ENCODE measurements around the gene CADPS. TPM values are rescaled to one million over a fixed set of nuclear protein-coding genes. Genes with fewer than 3 reads are reported as not detected.

The CADPS gene
- total and polyA plus RNA-seq, 10 donors = 0.16 to 3.6 (median 0.40) TPM

GRCh38 chr3:62873451-62873760 is 1.8 kb downstream of the CADPS start:
- Histone ChIP-seq H3K27ac (no peak overlapping the region), H3K27me3 (replicated peaks in 1 of 7) (peaks cover 3 to 67% (median 37%) of the 10 kb centered on the region in 7 donors), H3K4me1 (peaks cover 0 to 18% (median 12%) of the 10 kb centered on the region in 6 donors), H3K4me3 (peak overlapping the region in 5 of 8 donors; percentile 23 to 63 (median 36)), H3K36me3 (no peaks in the 10 kb centered on the region), H3K9me3 (peaks cover 0 to 8% (median 0%) of the 10 kb centered on the region in 8 donors)
- WGBS, 5 donors = 10 to 23% (median 17%) methylated on average over 4 of the region's 4 CpGs
- intact Hi-C loops (cut with DNase I; ENCODE audit: low total_unique reads) = no loop called here
- TF ChIP-seq POLR2A (IDR thresholded peaks at IDR 0.05) = no peak
- no peak for TF ChIP-seq POLR2AphosphoS5 (IDR thresholded peaks at IDR 0.05)
- TF ChIP-seq, protein P1, sequence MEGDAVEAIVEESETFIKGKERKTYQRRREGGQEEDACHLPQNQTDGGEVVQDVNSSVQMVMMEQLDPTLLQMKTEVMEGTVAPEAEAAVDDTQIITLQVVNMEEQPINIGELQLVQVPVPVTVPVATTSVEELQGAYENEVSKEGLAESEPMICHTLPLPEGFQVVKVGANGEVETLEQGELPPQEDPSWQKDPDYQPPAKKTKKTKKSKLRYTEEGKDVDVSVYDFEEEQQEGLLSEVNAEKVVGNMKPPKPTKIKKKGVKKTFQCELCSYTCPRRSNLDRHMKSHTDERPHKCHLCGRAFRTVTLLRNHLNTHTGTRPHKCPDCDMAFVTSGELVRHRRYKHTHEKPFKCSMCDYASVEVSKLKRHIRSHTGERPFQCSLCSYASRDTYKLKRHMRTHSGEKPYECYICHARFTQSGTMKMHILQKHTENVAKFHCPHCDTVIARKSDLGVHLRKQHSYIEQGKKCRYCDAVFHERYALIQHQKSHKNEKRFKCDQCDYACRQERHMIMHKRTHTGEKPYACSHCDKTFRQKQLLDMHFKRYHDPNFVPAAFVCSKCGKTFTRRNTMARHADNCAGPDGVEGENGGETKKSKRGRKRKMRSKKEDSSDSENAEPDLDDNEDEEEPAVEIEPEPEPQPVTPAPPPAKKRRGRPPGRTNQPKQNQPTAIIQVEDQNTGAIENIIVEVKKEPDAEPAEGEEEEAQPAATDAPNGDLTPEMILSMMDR (IDR thresholded peaks at IDR 0.05 in 8 of 11, conservative IDR thresholded peaks at IDR 0.05 in 3 of 11) = no peak
- DNase-seq = no peak

DNA sequence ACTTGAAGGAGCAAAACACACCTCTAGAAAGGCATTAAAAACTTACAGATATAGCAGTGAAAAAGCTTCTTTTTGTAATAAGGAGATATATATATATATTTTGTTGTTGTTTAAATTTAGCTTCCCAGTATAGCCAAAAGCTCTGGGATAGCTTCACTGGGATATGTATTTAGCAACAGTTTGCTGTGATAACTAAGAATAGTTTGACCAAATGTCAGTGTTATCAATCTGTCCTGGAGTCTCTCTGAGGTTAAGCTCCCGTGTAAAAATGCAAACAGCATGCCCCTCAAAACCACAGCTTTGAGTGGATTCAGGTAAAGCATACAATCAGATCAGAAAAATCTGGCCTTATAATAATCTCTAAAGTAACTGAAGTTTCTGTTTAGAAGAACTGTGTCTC is 2.9 kb downstream of the CADPS start:
- 24 to 49% (median 34%) methylated on average over 1 of the region's 1 CpG for WGBS, 5 donors
- Histone ChIP-seq H3K27ac (no peak overlapping the region), H3K9me3 (peaks cover 0 to 8% (median 0%) of the 10 kb centered on the region in 8 donors), H3K27me3 (replicated peaks in 1 of 7) (peaks cover 3 to 56% (median 37%) of the 10 kb centered on the region in 7 donors), H3K36me3 (no peaks in the 10 kb centered on the region), H3K4me3 (no peak overlapping the region), H3K4me1 (peaks cover 0 to 18% (median 12%) of the 10 kb centered on the region in 6 donors)
- intact Hi-C loops (cut with DNase I; ENCODE audit: low total_unique reads) = no loop called here
- DNase-seq = no peak
- TF ChIP-seq POLR2AphosphoS5 (IDR thresholded peaks at IDR 0.05) (no peak), POLR2A (IDR thresholded peaks at IDR 0.05) (no peak)
- TF ChIP-seq, protein P1 (IDR thresholded peaks at IDR 0.05 in 8 of 11, conservative IDR thresholded peaks at IDR 0.05 in 3 of 11) = no peak

DNA sequence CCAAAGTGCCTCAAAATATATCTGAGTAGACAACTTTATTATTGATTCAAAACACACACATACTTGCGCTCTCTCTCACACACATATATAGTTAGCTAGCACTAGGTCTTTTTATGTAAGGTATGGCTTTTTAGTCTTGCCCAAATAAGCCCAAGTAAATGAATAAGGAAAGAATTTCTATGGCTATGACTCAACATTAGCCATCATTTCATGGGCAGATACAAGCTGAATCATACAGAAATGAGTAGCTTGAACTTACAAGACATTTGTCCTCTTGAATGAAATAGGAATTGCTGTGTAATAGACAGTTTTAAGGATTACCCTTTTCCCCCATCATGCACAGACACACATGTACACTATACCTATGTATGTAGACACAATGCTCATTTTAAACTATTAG is 4.9 kb downstream of the CADPS start:
- 84 to 100% (median 90%) methylated on average over 1 of the region's 1 CpG for WGBS, 5 donors
- intact Hi-C loops (cut with DNase I; ENCODE audit: low total_unique reads) = no loop called here
- peaks cover 3 to 36% (median 18%) of the 10 kb centered on the region in 7 donors for H3K27me3 ChIP-seq (replicated peaks in 1 of 7)

GRCh38 chr3:62863648-62864047 is 11.6 kb downstream of the CADPS start:
- Histone ChIP-seq H3K9me3 (no peaks in the 10 kb centered on the region), H3K4me1 (no peaks in the 10 kb centered on the region), H3K27ac (no peak overlapping the region), H3K27me3 (replicated peaks in 1 of 7) (no peaks in the 10 kb centered on the region), H3K4me3 (no peak overlapping the region), H3K36me3 (no peaks in the 10 kb centered on the region)
- intact Hi-C loops (cut with DNase I; ENCODE audit: low total_unique reads) = no loop called here
- DNase-seq = no peak
- TF ChIP-seq, protein P1 (IDR thresholded peaks at IDR 0.05 in 8 of 11, conservative IDR thresholded peaks at IDR 0.05 in 3 of 11) = no peak
- TF ChIP-seq POLR2AphosphoS5 (IDR thresholded peaks at IDR 0.05) = no peak
- 87 to 98% (median 94%) methylated on average over 3 of the region's 3 CpGs for WGBS, 5 donors

More for the DNA sequence above, 4.9 kb downstream of the CADPS start:
- H3K27ac ChIP-seq = no peak overlapping the region
- peaks cover 0 to 6% (median 0%) of the 10 kb centered on the region in 8 donors for H3K9me3 ChIP-seq
- no peak for TF ChIP-seq POLR2AphosphoS5 (IDR thresholded peaks at IDR 0.05)
- no peak for TF ChIP-seq POLR2A (IDR thresholded peaks at IDR 0.05)
- TF ChIP-seq, protein P1 (IDR thresholded peaks at IDR 0.05 in 8 of 11, conservative IDR thresholded peaks at IDR 0.05 in 3 of 11) = no peak
- no peak for DNase-seq
- H3K4me3 ChIP-seq = no peak overlapping the region
- H3K4me1 ChIP-seq = peaks cover 0 to 15% (median 11%) of the 10 kb centered on the region in 6 donors
- no peaks in the 10 kb centered on the region for H3K36me3 ChIP-seq
